ENCODE data around the gene PHPT1. TPM values are rescaled to one million over a fixed set of nuclear protein-coding genes. Genes with fewer than 3 reads are reported as not detected.

PHPT1 gene
- total and polyA plus RNA-seq, 12 donors: 73.9 to 330 (median 178) TPM

- Histone ChIP-seq H3K4me3 (peak overlapping the region in 1 of 4 donors; percentile 83), H3K4me1 (replicated peaks in 1 of 2) (peaks cover 21 to 43% of the 10 kb centered on the region in 2 donors), H3K9me3 (replicated peaks in 1 of 3) (no peaks in the 10 kb centered on the region), H3K36me3 (replicated peaks in 1 of 2) (peaks cover 0 to 10% of the 10 kb centered on the region in 2 donors), H3K27ac (no peak overlapping the region), H3K27me3 (no peaks in the 10 kb centered on the region)
- TF ChIP-seq CTCF (IDR thresholded peaks at IDR 0.05) (no peak), POLR2A (IDR thresholded peaks at IDR 0.05) (no peak)
- WGBS, 4 donors: 23 to 43% (median 33%) methylated on average over 37 to 98 of the region's 98 CpGs
- DNase-seq: no peak
- intact Hi-C loops (cut with DNase I): loop anchor here (10.0 kb wide), 2 partner anchors 52 to 98 kb away; partner anchors contain the start of genes C8G (in 1 of the 2), CCDC183 (in 1 of the 2), FBXW5 (in 1 of the 2) and TMEM141 (in 1 of the 2)
Observed at GRCh38 chr9:136846376-136847087, 2.7 kb upstream of the PHPT1 start.

GRCh38 chr9:136847088-136847825, 2.0 kb upstream of the PHPT1 start:
- 13 to 19% (median 15%) methylated on average over 6 to 75 of the region's 75 CpGs; no CpG with 5 or more reads in 1 of the 4 donors for WGBS, 4 donors
- Histone ChIP-seq H3K9me3 (replicated peaks in 1 of 3) (no peaks in the 10 kb centered on the region), H3K4me3 (peak overlapping the region in 2 of 4 donors; percentile 55 to 83), H3K27ac (peak overlapping the region; percentile 86 to 98 (median 91)), H3K27me3 (no peaks in the 10 kb centered on the region), H3K4me1 (replicated peaks in 1 of 2) (peaks cover 18 to 43% of the 10 kb centered on the region in 2 donors), H3K36me3 (replicated peaks in 1 of 2) (peaks cover 0 to 10% of the 10 kb centered on the region in 2 donors)
- intact Hi-C loops (cut with DNase I): loop anchor here (10.0 kb wide), 2 partner anchors 52 to 98 kb away; partner anchors contain the start of genes C8G (in 1 of the 2), CCDC183 (in 1 of the 2), FBXW5 (in 1 of the 2) and TMEM141 (in 1 of the 2)
- no peak for TF ChIP-seq CTCF (IDR thresholded peaks at IDR 0.05)
- TF ChIP-seq POLR2A (IDR thresholded peaks at IDR 0.05): no peak
- DNase-seq: peak in 2 of 7 donors; percentile 35 to 64

GRCh38 chr9:136847826-136848392, 1.3 kb upstream of the PHPT1 start:
- H3K36me3 ChIP-seq (replicated peaks in 1 of 2): peaks cover 0 to 10% of the 10 kb centered on the region in 2 donors
- H3K27me3 ChIP-seq: no peaks in the 10 kb centered on the region
- DNase-seq: peak; percentile 86 to 97 (median 92)
- 0 to 1% (median 0%) methylated on average over 18 to 48 of the region's 48 CpGs for WGBS, 4 donors
- peak overlapping the region; percentile 36 to 83 (median 48) for H3K4me3 ChIP-seq
- intact Hi-C loops (cut with DNase I): loop anchor here (10.0 kb wide), 2 partner anchors 53 to 97 kb away; partner anchors contain the start of genes C8G (in 1 of the 2), CCDC183 (in 1 of the 2), FBXW5 (in 1 of the 2) and TMEM141 (in 1 of the 2)
- H3K27ac ChIP-seq: peak overlapping the region; percentile 86 to 98 (median 91)
- H3K4me1 ChIP-seq (replicated peaks in 1 of 2): peaks cover 14 to 38% of the 10 kb centered on the region in 2 donors
- peak; percentile 73 to 89 for TF ChIP-seq POLR2A (IDR thresholded peaks at IDR 0.05)
- TF ChIP-seq CTCF (IDR thresholded peaks at IDR 0.05): peak in 1 of 6 experiments; percentile 12
- no peaks in the 10 kb centered on the region for H3K9me3 ChIP-seq (replicated peaks in 1 of 3)
